ENCODE measurements around the gene STIMATE.

STIMATE gene

DNA sequence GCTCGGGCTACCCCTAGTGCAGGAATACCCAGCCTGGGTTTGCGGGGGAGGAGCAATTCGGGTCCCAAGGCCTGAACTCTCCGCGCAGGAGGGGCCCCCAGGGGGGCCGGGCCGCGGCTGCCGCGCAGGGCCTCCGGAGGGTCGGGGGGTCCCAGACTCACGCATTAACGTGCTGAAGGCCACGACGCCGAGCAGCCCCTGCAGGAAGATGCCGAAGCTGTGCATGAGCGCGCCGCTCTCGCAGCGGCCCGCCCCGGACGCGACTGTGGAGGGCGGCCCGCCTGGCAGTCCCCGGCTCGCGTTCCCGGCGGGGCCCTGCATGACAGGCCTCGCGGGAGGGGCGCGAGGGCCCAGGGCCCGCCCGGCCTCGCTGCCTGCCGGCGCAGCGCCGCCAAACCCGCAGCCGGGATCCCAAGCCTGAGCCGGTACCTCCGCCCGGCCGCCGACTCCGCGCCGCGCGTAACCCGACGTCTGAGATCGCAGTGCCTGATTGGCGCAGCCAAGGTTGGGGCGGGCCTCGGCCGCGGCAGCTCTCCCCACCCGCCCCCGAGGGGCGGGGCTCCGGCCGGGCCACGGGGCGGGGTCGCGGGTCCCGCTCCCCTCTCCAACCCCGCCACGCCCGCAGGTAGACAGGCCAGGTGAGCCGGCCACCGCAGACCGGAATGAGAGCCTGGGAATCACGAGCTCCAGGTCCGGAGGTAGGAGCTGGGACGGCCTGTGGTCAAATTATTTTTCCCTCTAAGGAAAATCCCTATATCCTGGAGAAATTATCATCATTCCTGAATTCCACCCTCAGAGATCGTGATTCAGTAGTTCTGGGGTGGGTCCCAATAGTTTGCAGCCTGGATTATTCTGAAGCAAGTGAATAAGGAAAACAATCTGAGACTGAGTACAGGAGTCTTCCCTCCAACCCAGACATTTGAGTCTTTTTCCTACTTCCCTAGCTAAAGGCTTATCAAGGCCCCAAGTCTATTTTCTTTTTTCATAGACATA lies at the start of gene STIMATE:
STIMATE (minus strand) TSS at position 419 of the 993 bp plus-strand sequence; CDS start at position 321, 98 bp downstream.
- DNase-seq (ENCODE audit: low spot score), result peak; percentile 77

DNA sequence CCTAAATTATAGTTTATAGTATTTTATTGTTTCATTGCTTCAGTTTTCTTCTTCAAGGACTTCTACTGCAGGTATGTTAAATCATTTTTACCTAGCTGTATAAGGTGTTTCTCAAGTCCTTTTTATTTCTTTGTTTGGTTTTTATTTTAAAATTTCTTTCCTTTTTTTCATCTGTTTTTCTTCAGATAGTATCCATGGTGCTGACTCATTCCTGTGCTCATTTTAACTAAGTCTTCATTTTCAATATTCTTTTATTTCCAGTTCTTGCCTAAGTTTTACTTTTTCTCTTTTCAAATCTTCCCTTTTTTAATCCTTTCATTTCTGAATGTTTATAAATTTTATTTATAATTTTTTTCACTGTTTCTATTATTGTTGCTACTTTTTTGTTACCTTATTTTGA lies 42.3 kb upstream of the STIMATE start:
- DNase-seq (ENCODE audit: low spot score), result no peak

DNA sequence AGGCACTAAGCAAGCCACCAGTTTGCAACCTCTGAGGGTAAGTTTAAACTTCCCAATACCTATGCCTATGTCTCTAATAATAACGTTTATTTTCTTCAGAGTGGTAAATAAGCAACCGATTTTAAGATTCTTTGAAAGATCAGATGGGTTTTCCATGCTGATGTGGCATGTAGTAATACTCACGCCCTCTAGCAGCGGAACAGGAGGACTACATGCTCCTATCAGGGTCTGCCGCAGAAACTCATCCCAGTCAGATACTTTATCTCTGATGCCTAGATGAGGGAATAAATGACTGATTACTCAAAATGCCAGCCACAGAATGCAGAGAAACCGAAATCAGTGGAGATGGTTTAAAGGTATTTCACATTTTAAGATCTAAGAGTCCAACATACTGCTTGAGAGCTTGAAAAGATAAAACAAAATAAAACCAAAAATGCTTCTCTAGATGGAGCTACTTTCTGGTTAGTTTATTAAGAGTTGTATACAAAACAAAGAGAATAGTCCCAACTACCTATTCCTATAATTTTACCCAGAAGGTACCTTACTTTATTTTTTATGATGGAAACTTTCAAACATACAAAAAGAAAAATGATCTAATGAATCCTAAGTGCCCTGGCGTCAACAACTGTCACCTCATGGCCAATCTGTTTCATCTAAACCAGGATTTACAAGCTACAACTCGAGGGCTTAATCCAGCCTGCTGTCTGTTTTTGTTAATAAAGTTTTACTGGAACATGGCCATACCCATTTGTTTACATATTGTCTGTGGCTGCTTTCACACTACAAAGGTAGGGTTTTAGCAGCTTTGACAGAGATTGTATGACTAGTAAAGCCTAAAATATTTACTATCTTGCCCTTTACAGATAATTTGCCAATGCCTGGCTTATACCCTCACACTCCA lies 37.5 kb upstream of the STIMATE start:
- DNase-seq (ENCODE audit: low spot score), result peak; percentile 67

DNA sequence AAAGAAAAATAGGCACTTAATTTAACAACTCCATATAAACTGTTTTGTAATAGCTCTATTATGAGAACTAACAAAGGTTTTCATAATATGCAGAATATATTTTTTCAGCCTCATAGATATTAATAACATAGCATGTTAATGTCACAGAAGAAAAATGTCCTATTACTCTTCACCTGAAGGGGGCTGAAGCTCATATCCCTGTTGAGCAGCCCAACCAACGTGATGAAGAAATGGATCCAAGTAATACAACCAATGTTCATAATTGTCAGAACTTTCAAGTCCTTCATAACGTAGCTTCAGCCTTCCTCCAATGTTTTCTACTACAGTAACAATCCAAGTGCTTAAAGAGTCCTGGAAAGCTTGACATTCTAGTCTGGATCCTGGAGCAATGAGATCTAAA lies 34.5 kb upstream of the STIMATE start:
- DNase-seq (ENCODE audit: low spot score), result no peak

DNA sequence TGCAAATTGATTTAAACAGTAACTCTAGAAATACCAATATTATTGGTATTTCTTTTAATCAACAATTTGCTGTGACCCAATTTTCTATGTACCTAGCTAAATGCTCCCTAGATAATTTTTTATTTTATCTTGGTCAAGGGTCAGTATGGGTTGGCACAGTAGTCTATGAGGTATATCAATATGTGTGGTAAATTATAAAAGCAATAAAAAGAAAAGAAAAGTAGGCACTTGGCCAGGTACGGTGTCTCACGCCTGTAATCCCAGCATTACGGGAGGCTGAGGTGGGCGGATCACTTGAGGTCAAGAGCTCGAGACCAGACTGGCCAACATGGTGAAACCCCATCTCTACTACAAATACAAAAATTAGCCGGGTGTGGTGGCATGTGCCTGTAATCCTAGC lies 34.0 kb upstream of the STIMATE start:
- no peak for DNase-seq (ENCODE audit: low spot score)

DNA sequence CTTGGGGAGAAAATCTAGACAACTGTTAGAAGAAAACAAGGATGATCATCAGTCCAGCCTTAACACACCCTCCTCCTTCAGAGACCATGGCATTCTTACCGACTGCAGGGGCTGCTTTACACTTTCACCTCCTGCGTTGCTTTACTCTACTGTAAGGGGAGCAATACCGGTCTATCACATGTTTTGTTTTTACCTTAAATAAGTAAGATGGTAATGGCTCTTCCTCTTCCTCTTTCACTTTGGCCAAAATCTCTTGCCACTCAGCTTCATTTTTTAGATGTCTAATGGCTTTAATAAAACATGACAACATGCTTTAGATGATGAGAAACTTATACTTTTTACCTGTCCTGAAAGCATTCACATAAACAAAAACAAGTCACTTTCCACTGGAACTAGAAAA lies 33.4 kb upstream of the STIMATE start:
- DNase-seq (ENCODE audit: low spot score), result no peak

DNA sequence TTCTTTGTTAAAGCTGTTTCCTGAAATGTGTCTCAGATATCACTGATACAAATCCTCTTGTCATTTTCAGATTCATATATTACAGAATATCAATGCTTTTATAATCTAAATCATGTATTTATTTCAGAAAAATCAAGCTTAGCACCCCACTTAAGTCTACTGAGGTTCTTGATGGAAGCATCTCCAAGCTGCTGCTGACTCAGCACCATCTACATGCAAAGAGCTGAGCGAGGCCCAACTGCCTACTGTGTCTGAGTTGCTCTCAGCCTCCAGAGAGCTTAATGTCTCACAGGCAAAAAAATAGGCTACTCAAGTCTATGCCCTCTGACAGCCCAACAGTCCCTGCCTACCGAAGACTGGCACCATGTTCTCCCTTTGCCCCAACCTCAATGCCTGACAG lies 29.2 kb upstream of the STIMATE start:
- no peak for DNase-seq (ENCODE audit: low spot score)

DNA sequence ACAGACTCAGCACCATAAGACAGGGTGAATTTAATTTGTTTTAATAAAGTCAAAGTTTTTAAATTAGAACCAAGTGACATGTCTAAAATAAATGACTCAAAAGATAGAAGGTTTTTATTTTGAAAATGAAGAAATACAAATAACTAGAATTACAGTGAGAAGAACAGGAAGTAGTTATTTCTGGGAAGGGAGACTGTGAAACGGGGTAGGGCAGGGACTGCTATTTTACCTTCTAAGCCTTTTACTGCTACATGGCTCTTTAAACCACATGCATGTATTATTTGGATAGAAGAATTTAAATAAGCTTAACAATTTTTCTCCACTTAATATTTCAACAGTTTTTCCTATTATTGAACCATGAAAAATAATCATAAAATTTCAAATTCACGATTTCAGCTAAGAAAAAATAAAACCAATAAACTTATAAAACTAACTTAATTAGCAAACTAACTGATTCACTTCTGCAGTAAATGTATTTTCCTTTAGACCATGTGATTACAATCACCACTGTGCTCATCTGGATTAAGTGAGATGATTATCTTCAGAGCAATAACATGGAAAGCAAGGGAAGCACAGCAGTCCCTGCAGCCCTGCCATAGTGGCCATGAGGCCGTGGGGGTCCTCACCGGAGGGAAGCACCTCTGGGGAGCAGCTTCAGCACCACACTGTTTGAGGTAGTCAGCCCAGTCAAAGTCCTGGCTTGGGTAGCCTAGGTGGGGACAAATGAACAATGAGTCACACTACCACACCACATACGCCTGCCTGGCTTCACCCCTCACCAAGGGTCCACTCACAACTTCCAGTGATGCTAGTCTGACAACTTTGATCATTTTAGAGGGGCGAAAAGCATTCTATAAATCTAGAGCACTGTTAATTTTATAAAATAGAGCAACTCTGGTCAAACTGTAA lies 28.3 kb upstream of the STIMATE start:
- no peak for DNase-seq (ENCODE audit: low spot score)

DNA sequence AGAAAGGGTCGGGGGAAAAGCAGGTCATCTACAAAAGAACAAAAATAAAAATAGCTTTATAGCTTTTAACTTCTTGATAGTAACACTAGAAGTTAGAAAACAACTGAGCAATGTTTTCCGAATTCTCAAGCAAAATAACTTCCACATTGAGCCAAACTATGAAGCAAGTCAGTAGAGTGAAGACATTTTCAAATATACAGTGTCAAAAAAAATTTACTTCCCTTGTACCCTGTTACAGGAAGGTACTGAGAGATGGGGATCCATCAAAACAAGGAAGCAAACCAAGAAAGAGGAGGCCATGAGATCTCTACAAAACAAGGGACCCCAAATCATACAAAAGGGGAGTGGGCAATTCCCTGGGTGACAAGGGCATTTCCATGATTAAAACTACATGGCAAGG lies 26.6 kb upstream of the STIMATE start:
- no peak for DNase-seq (ENCODE audit: low spot score)

DNA sequence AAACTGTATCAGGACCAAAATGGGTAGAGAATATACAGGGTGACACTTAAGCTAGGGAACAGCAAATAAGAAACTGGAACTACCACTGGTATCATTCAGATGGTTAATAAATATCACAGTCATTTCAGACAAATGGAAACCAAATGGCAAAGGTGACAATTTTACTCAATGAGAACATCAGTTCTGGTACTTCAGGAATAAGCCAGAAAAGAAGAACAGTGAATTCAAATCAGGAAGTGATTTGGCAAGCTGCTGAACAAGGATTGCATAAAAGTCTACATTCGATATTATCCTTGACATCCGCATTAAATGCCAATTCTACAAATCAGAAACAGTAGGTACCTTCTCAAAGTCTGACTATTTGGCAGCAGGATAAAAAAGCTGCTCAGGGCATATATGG lies 23.5 kb upstream of the STIMATE start:
- no peak for DNase-seq (ENCODE audit: low spot score)

DNA sequence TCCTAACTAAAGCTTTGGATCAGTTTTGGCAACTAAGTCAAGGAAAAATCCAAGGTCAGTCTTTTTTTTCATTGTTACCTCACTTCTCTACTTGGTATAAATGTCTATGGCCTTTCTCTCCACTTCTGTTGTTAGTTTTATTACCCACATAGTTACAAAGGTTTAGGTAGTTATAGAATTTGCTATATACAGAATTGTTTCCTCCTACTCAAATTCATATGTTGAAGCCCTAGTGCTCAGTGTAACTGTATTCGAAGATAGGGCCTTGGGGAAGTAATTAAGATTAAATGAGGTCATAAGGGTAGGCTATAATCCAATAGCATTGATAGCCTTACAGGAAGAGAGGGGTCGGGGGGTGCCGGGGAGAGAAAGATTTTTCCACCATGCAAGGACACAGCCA lies 19.7 kb upstream of the STIMATE start:
- no peak for DNase-seq (ENCODE audit: low spot score)

DNA sequence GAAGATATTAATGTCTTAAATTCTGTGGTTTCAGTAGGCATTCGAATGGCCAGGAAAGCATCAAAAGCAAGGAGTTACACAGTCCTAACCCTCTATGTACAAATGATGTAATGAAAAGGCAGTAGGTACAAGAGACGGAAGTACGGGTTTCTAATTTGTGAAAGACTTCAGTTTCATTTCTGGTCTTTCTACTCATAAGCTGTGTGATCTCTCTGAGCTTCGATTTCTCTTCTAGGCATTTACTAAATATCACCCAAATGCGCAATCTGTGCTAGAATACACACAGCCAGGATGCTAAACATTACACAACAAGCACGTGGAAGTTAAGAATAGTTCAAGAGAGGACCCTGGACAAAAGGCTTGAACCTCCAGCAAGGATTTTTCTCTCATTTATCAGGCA lies 17.9 kb upstream of the STIMATE start:
- DNase-seq (ENCODE audit: low spot score), result no peak

DNA sequence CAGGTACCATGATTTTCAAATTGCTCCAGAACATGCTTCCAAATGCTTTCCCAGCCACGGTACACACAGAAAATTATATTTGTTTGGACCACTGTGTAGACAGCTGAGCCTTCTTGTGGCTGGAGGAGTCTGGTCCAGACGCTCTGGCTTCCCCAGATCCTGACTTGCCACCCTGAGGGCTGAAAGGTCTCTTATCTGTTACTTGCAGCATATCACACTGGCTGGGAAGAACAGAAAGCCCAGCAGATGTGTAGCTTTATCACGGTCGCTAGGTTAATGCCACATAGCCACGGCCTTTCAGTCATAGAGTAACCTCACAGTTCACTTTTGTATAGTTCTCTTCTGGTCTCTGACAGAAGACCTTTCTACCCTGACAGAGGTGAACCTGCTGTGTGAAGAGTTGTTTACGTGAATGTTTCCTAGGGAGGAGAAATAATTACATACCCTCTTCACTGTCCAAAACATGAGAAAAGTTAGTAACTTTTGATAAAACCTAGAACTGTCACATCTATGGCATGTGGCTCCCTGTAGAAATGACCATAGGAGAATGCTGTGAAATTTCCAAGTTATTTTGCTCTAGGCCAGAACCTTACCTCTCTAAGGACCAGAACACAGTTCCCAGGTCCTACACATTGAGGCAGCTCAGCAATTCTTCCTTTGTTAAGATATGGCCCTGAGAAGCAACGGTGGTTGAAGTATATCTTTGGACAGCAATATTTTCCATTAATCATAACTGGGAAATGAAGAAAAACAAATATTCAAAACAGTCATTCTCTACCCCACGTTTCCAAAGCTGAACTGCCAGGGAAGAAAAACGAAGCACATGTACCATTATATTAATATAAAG lies 15.8 kb upstream of the STIMATE start:
- peak; percentile 76 for DNase-seq (ENCODE audit: low spot score)

DNA sequence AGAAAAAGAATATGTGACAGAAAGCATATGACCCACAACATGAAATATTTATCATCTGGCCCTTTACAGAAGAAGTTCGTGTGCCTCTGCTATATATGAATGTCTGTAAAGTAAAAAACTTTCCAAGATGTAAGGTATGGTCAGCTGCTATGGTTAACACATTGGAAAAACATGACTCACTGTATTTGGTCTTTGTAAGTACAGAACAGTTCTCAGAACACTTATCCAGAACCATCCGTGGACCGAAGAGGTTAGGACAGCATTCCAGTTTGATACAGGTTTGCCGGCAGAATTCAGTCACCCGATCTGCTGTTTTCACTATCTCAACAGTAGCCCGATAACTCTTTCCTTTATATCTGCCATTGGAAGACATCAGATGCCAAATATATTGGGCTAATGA lies 13.5 kb upstream of the STIMATE start:
- DNase-seq (ENCODE audit: low spot score), result no peak

DNA sequence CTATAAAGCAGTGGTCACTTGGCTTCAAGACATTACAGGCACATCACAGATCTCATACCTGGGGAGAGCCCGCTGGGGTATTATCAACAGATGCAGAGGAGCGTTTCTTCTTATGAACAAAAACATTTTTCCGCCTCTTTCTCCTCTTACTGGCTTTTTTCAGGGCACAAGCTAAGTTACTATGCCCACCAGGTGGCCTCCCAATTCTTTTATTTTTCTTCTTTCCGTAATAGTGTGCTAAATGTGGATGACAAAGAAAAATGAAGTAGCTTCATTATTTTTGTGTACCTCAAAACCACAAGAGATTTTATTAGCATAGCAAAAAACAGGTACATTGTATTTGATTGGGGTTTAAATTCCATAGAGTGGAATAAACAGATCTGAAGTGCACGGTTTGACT lies 10.1 kb upstream of the STIMATE start:
- no peak for DNase-seq (ENCODE audit: low spot score)

DNA sequence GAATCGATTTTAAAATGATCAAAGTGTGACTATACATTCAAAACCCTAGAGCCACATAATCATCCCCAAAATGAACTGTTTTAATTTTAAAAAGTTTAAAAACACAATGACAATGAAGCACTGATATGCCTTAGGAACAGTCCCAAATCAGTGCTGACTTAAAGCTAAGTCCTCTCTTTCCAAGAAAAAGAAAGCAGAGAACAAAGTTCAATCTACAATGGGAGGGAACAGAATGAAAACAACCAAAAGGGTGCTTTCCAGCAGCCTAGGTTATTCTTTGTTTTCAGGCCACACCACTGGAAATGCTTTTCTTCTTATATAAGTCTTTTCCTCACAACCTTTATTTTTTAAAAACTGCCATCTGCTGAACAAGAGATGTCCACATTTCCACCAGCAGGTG lies 7.2 kb upstream of the STIMATE start:
- DNase-seq (ENCODE audit: low spot score), result no peak

DNA sequence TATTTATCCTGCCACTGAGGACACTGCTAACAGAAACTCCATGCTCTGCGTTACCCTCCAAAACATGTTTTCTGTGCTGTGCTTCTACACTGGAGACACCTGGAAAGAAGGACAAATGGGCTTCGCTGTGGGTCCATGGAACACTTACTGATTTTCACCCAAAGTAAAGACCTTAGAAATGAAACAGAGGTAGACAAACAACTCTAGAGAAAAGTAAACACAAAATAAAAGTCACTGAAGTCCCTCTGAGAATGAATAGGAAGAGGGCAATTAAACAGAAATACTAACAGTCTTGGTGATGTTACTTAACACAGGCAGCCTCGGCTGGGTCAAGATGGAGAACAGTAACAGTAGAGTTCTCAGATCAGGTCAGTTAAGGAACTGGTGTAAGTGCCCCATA lies 6.7 kb upstream of the STIMATE start:
- no peak for DNase-seq (ENCODE audit: low spot score)

DNA sequence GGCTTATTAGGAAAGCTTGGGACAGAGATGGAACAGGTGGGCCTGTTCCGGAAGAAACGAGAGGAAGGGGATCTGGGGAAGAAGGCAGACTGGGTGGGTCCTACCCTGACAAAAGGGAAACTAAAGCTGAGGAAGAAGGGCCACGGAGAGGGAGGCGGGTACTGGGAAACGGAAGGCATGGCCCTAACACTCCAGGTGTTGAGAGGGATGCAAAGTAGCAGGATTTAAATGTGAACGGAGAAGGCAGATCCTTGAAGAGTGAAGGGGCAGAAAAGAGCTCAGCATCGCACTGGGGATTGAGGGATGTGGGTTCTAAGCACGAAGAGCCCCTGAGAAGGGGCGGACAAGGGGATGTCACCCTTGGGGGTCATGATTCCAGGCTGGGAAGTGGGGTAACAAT lies 735 bp downstream of the STIMATE start:
- no peak for DNase-seq (ENCODE audit: low spot score)

DNA sequence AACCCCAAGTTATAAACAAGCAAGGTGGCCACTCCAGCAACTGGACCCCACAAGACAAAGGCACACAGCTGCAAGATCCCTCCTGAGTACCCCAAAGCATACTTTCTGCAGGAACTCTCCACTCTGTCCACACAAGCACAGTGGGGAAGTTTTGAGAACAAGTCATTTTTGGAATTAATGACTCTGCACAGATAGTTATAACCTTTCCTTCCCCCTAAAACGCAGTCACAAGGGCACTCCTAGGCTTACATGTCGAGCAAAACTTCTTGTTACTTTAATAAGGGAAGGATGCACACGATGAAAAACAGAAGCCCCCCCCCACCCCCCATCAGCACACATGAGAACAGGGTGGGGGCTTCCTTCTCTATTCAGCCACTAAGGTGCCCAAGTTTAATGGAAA lies 1.2 kb downstream of the STIMATE start:
- DNase-seq (ENCODE audit: low spot score), result no peak

DNA sequence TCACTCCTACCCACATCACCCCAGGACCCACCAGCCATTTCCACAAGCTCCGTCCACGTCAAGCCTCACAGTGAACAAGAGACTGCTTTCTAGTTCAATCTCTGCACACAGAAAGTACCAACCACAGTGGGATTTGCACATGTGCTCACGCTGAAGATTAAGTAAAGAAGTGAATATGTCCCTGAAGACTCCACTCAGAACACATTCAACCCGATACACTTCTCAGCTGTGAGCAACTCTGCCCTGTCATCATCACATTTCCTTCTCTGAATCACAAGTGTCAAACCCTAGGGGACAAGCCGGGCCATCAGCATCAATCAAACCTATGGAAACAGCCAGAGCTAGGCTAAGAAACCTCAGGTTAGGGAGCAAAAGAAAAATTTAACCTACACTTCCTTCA lies 1.9 kb downstream of the STIMATE start:
- DNase-seq (ENCODE audit: low spot score), result no peak

DNA sequence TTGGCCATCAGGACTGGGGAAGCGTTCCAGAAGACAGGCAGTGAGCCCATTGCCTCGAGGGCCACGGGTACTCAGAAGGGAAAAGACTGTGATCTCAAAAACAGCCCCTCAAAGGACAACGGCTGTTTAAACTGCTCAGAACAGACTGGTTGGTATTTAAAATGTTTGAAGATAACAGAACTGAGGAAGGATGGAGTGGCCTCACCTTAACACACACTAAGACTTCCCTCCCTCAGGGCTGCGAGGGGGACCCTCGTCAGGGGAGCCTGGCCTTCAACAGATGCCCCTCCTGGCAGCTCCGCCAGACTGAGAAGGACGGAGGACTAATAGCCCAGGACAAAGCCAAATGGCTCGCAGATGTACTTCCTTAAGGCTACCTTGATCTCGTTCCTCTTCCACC lies 2.6 kb downstream of the STIMATE start:
- DNase-seq (ENCODE audit: low spot score), result no peak
